ENCODE results near the gene ZNF236.

GRCh38 chr18:76931171-76931570 is 108.8 kb downstream of the ZNF236 start:
- no peak for TF ChIP-seq CTCF (IDR thresholded peaks at IDR 0.05; ENCODE audit: poor library complexity, severe bottlenecking)
- no peak for TF ChIP-seq SMC3 (conservative IDR thresholded peaks at IDR 0.05; ENCODE audit: poor library complexity)
- no peak for TF ChIP-seq EP300 (conservative IDR thresholded peaks at IDR 0.05; ENCODE audit: poor library complexity, severe bottlenecking)
- no peak for TF ChIP-seq REST (IDR thresholded peaks at IDR 0.05; ENCODE audit: borderline replicate concordance)
- TF ChIP-seq EZH2 (IDR thresholded peaks at IDR 0.05; ENCODE audit: borderline replicate concordance, insufficient read depth, low read length, poor library complexity, severe bottlenecking), result no peak

Measured in neural cell (in vitro differentiated cells).